Sigmoid colon (tissue), 7 donors: Measurements from ENCODE around the gene PLEKHG5. TPM values are rescaled to one million over a fixed set of nuclear protein-coding genes. Genes with fewer than 3 reads are reported as not detected.

ENCODE experiments used
- DNase-seq: peaks from one replicate; pipeline ENCODE4 v3.0.0-alpha.2; 2019
- H3K27ac ChIP-seq, 4 donors: fragments of 200-600 bp; sonication (generic); one replicate each; pipeline ENCODE4 v1.5.1; 2016 to 2019; ENCODE audit warnings: mild to moderate bottlenecking in 1 of 4
- H3K27me3 ChIP-seq, 3 donors: fragments of 200-600 bp; sonication (generic); one replicate each; pipeline ENCODE4 v1.5.1; 2019; ENCODE audit warnings: mild to moderate bottlenecking in 1 of 3
- H3K36me3 ChIP-seq, 4 donors: fragments of 200-600 bp; sonication (generic); one replicate each; pipeline ENCODE4 v1.5.1; 2016 to 2019
- H3K4me1 ChIP-seq, 4 donors: fragments of 200-600 bp; sonication (generic); one replicate each; pipeline ENCODE4 v1.5.1; 2017 to 2019
- H3K4me3 ChIP-seq, 4 donors: fragments of 200-600 bp; sonication (generic); one replicate each; pipeline ENCODE4 v1.5.1; 2017 to 2019; ENCODE audit warnings: mild to moderate bottlenecking in 2 of 4, moderate library complexity in 1 of 4
- H3K9me3 ChIP-seq, 4 donors: fragments of 200-600 bp in 3 of 4; sonication (generic) in 3 of 4; one replicate each; pipeline versions ENCODE4 v1.5.1 to v1.6.1; 2013 to 2019
- CTCF ChIP-seq, 4 experiments: fragments of 450-650 bp in 3 of 4; fragments of 200-600 bp in 1 of 4; IDR thresholded peaks; one replicate each; pipeline ENCODE4 v1.5.1; 2016 to 2019; ENCODE audit warnings: antibody characterized with exemption in 4 of 4, mild to moderate bottlenecking in 3 of 4, moderate library complexity in 2 of 4
- EP300 ChIP-seq, 4 donors: sonication (generic); formaldehyde crosslinking; IDR thresholded peaks; one replicate each; pipeline ENCODE4 v1.6.1; 2017; ENCODE audit warnings: antibody characterized with exemption in 4 of 4
- POLR2A ChIP-seq, 2 donors: fragments of 450-650 bp; IDR thresholded peaks; one replicate each; pipeline ENCODE4 v1.6.1; 2016; ENCODE audit warnings: antibody characterized with exemption in 2 of 2, mild to moderate bottlenecking in 2 of 2, moderate library complexity in 2 of 2
- POLR2AphosphoS5 ChIP-seq, 4 donors: sonication (generic); formaldehyde crosslinking; IDR thresholded peaks; one replicate each; pipeline ENCODE4 v1.6.1; 2017; ENCODE audit warnings: antibody characterized with exemption in 4 of 4
- WGBS, 2 donors: extraction: QIAGEN DNeasy Blood & Tissue Kit; methylation state at CpG; one replicate each; pipeline ENCODE4 v1.1.7; 2013; 5-methylcytosine and 5-hydroxymethylcytosine counted together
- intact Hi-C: fragments of 100-400 bp; cut with DNase I; formaldehyde crosslinking; loops from one replicate; pipeline ENCODE4 v1.15.1; 2023
- polyA plus RNA-seq, 3 donors: library from polyadenylated mRNA; stranded (reverse); fragments of 200-250 nt; gene quantifications; one replicate each; pipeline ENCODE4 v1.2.3, GENCODE V29; 2013
- total RNA-seq, 4 donors: library from RNA; depleted of rRNA; stranded (reverse); fragments of >200 nt; gene quantifications; one replicate each; pipeline ENCODE4 v1.1.0, GENCODE V29; 2016
- donor health status: healthy with polysubstance abuse.
- donor health status: Bipolar disorder and iron deficiency.
- donor health status: healthy.

Gene PLEKHG5
- total and polyA plus RNA-seq, 7 donors: 2.5 to 18.8 (median 5.4) TPM

- no peaks in the 10 kb centered on the region for H3K9me3 ChIP-seq
- H3K4me3 ChIP-seq: no peak overlapping the region
- WGBS, 2 donors: 87 to 88% methylated on average over 67 of the region's 67 CpGs
- peaks cover 0 to 25% (median 0%) of the 10 kb centered on the region in 4 donors for H3K36me3 ChIP-seq
- TF ChIP-seq POLR2A (IDR thresholded peaks at IDR 0.05): no peak
- TF ChIP-seq CTCF (IDR thresholded peaks at IDR 0.05): no peak
- no peak for TF ChIP-seq EP300 (IDR thresholded peaks at IDR 0.05)
- no peak for TF ChIP-seq POLR2AphosphoS5 (IDR thresholded peaks at IDR 0.05)
- H3K27me3 ChIP-seq: peaks cover 5 to 14% (median 12%) of the 10 kb centered on the region in 3 donors
- peaks cover 0 to 1% (median 0%) of the 10 kb centered on the region in 4 donors for H3K4me1 ChIP-seq
- DNase-seq: no peak
- intact Hi-C loops: no loop called here
- H3K27ac ChIP-seq: no peak overlapping the region
These were observed 21.1 kb downstream of the PLEKHG5 start for GRCh38 chr1:6470132-6471085.

GRCh38 chr1:6468729-6469461 is 22.6 kb downstream of the PLEKHG5 start:
- WGBS, 2 donors: 93 to 94% methylated on average over 13 of the region's 13 CpGs
- H3K36me3 ChIP-seq: peaks cover 0 to 25% (median 0%) of the 10 kb centered on the region in 4 donors
- intact Hi-C loops: no loop called here
- H3K27me3 ChIP-seq: peaks cover 8 to 27% (median 20%) of the 10 kb centered on the region in 3 donors
- TF ChIP-seq CTCF (IDR thresholded peaks at IDR 0.05): no peak
- TF ChIP-seq POLR2AphosphoS5 (IDR thresholded peaks at IDR 0.05): no peak
- TF ChIP-seq EP300 (IDR thresholded peaks at IDR 0.05): no peak
- TF ChIP-seq POLR2A (IDR thresholded peaks at IDR 0.05): no peak
- no peak overlapping the region for H3K27ac ChIP-seq
- no peak for DNase-seq
- no peaks in the 10 kb centered on the region for H3K4me1 ChIP-seq
- no peaks in the 10 kb centered on the region for H3K9me3 ChIP-seq
- no peak overlapping the region for H3K4me3 ChIP-seq

- Histone ChIP-seq H3K36me3 (peaks cover 0 to 25% (median 0%) of the 10 kb centered on the region in 4 donors), H3K4me1 (no peaks in the 10 kb centered on the region)
These were observed 23.5 kb downstream of the PLEKHG5 start for GRCh38 chr1:6467744-6468688.

More at GRCh38 chr1:6467744-6468688, 23.5 kb downstream of the PLEKHG5 start:
- Histone ChIP-seq H3K27ac (no peak overlapping the region), H3K9me3 (no peaks in the 10 kb centered on the region), H3K27me3 (peaks cover 9 to 31% (median 21%) of the 10 kb centered on the region in 3 donors), H3K4me3 (no peak overlapping the region)
- WGBS, 2 donors: 92 to 93% methylated on average over 30 of the region's 30 CpGs
- intact Hi-C loops: no loop called here
- TF ChIP-seq EP300 (IDR thresholded peaks at IDR 0.05) (no peak), POLR2AphosphoS5 (IDR thresholded peaks at IDR 0.05) (no peak), CTCF (IDR thresholded peaks at IDR 0.05) (no peak), POLR2A (IDR thresholded peaks at IDR 0.05) (no peak)
- DNase-seq: no peak
